NCI-H2107 (cell line): ENCODE results near the gene LRIT2.

Source experiments
- DNase-seq: peaks from one replicate; lab custom pipeline; 2025; lab: John Stamatoyannopoulos, UW

Gene LRIT2

GRCh38 chr10:84225427-84226173 is at the start of gene LRIT2:
LRIT2 (minus strand) TSS chr10:84225544; CDS start chr10:84225520, 24 bp downstream.
- no peak for DNase-seq

DNA sequence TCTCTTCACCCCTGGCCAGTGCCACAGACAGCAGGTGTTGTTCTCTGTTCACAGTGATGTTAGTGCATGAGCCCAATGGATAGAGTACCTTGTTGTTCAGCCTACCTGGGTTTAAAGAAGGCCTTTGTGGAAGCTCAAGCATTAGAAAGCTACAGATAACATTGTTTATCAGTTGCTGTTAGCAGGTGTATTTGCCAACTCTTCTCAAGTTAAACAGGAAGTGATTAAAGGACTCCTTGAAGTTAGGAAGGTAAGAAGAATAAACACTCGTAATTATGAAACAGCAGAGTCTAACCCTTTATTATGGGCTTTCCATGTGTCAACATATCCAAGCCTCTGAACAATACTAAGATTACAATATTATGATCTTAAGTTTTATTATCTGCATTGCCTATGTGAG is 45.4 kb upstream of the LRIT2 start:
- peak; percentile 3 for DNase-seq

- DNase-seq = no peak
These were observed 44.4 kb upstream of the LRIT2 start for GRCh38 chr10:84269773-84270172.

DNA sequence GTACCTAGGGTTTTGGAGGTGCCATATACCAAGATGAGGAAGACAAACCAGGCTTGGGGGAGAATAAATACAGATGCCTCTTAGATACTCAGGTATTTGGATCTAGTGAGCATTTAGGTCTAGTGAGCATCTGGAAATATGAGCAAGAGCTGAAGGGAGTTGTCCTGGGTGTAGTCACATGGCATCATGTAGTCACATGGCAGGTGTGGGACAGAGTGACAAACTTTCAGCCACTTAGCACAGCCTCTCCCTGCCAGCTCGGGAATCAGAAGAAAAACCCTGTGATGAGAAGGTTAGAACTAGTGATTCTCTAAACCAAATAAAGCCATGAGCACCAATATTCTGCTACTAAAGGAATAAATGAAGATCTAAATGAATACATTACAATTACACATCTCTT is 43.8 kb upstream of the LRIT2 start:
- no peak for DNase-seq

DNA sequence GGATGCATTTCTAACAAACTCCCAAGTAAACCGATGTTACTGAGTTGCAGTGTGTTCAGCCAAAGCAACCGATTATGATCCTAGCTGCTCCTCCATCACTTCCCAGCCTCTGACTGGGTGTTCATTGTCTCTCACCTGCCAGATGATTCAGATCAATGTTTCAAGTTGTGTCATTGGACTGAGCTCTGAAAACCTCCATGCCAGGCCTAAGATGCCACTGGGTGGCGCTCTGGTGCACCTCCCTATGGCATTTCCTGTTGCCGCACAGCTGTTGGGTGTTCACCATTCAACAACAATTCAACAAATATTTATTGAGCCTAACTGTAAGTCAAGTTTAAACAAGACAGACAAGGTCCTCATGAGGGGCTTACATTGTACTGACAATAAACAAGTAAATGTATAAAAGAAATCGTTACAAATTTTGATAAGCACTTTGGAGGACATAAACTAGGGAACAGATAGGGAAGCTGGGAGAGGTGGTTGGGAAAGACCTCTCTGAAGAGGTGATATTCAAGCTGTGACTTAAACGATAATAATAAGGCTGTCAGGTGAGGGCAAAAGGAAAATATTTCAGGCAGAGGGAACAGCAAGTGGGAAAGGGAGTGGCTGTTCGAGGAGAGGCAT is 42.3 kb upstream of the LRIT2 start:
- DNase-seq = peak; percentile 2

- peak; percentile 6 for DNase-seq
These were observed 40.1 kb upstream of the LRIT2 start for GRCh38 chr10:84265418-84265817.

DNA sequence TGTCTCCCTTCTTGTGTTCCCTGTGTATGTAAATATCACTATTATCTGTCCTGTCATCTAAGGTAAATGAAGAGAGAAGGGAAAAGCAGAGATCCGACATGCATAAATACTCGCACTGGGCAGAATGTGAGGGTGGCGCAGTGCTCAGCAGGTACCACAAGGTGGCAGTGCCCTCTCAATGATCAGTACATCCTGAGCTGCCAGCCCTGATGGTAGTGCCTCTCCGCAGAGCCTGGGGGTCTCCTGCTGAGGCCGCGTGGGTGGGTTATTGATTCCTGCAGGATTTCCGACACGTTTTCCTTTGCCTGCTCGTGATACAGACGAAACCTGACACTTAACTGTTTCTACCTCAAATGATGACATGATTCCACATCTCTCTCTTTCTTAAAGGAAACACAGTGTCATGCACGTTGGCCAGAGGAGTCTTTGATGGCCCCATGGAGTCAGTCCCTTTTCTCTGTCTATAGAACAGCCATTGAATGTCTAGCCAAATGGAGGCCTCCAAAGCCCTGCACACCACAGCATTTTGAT is 39.3 kb upstream of the LRIT2 start:
- DNase-seq = peak; percentile 49

- no peak for DNase-seq
These were observed 38.4 kb upstream of the LRIT2 start for GRCh38 chr10:84263716-84264115.

DNA sequence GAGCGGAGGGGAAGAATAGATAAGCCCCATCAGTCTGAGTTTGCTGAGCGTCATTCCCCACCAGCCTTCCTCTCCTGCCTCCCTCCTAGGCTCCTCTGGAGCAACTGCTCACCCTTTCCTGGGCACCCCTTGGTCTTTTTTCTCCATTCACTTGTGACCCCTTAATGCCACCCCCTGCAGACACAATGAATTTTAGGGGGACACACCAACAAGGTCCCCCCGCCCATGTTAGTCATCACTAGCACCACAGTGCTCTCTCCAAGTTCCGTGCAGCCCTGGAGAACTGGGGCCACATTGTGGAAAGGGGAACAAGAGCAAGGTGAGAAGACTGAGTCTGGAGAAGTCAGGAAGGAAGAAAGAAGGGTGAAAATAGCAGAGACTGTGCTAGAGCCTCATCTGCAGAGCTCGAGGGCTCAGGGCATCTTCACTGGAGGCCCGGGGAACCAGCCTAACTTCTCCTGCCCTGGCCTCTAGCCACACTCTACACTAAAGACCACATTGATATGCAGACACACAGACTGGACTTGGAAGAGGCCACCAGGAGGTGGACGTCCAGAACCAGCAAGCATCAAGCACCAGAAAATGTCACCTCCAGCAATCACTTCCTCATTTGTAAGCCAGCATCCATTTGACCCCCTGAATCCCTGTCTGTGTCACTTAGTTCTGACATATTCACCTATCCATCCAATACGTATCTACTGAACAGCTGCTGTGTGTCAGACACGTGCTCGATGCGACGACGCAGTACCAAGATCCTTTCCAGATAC is 37.0 kb upstream of the LRIT2 start:
- DNase-seq = no peak

GRCh38 chr10:84261236-84261915 is 36.0 kb upstream of the LRIT2 start:
- no peak for DNase-seq

GRCh38 chr10:84258034-84258695 is 32.8 kb upstream of the LRIT2 start:
- DNase-seq = no peak

DNA sequence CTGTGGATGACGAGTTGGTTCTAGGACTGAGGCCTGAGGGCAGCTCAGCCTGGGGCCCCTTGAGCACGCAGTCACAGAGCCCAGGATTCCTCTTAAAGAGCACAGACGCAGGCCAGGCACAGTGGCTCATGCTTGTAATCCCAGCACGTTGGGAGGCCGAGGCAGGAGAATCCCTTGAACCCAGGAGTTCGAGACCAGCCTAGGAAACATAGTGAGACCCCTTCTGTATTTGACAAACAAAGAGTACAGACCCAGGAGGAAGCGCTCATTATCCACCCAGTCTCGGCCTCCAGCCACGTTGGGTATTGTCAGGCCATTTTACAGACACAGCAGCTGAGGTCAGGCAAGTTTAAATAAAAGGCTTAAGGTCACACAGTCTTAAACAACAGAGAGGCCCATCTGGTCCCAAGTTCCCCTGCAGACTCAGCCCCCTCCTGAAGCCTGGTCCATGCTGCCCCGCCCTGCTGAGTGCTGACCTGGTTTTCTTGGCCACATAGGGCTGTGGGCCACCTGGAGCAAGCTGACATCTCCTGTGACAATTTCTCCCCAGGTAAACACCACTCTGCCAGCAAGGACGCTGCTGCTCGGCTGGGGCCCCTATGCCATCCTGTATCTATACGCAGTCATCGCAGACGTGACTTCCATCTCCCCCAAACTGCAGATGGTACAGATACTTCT is 32.1 kb upstream of the LRIT2 start:
- no peak for DNase-seq

DNA sequence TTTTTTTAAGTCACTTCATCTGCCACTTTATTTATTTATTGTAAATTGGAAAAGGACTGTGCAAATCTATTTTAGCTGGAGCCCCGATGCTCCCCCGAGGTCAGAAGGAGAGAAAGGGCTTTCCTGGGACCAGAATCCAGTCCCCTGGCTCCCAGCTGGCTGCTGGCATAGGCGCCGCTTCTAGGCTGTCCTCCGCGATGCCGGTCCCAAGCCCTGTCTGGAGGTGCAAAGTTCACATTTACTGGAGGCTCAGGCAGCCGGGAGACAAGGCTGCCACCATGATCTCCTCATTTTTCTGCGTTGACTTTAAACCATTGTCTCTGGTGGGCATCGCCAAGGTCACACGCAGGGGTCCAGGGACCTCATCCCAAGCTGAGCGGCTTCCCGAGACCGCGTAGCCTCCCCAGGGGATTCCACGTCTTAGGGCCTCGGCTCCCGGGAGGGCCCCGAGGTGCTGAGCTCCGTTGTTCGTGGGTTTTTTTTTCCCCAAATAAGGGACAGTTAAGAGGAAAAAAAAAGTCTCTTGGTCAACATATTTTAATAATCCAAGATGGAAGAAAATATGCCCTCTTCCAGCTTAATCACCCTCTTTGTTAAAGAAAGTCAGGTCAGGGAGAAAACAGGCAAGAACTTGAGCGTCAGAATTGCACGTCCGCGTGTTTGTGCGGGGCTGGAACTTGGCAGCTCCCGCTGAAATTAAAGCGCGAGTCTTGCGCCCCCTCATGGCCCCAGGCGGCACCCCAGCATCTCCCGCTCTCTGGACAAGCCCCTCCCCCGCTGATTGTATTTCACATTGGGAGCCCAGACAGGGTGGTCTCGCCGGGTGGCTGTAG is 31.4 kb upstream of the LRIT2 start:
- DNase-seq = no peak

DNA sequence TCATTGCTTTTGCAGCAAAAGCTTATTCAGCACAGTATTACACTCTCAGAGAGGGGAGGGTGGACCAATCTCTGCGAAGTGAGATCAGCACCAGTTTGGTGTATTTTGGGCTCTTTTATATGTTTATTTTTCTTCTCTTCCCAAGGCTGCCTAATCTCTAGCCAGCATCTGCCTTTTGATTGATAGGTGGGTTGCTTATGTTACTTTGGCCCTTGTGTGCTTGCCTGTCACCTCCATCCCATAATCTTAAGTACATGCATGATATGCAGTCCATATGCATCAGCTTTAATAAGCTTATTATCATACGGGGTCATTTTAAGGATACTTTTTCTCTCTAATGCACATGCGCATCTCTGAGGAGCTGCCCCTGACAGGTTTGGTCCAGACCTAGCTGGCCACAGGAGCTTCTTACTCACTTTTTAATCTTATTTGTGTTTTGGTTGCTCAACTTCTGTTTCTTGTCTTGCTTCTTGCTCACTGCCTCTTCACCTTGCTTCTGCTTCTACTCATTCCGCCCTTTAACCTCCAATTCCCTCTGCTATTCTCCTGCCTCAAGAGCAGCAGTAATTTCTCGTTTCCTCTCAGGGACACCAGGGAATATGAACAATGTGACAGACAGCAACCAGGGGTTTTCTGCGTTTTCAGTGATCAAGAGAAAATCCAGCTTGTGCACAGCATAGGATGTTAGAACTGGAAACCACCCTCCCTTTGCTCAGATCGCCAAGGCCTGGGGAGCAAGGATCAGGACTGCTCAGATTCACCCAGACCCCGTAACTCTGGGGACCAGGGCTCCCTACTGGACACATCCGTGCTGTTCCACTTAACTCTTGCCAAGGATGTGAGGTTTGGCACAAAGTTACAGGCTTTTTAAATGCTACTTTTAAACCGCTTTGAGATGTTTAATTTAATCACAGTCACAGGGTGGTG is 29.5 kb upstream of the LRIT2 start:
- DNase-seq = no peak

DNA sequence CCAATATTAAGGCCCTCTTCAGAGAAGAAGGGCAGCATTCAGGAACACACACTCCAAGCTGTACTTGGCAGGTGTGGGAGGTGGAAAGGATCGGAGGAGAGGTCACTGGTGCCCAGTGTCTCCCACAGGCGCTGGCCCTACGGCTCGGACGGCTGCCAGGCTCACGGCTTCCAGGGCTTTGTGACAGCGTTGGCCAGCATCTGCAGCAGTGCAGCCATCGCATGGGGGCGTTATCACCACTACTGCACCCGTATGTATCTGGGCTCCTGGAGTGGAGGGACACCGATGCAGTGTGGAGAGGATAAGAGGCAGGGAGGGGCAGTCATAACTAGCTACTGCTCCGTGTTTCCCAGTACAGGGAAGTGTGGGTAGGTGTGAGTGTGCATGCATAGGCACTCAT is 23.4 kb upstream of the LRIT2 start:
- no peak for DNase-seq

- DNase-seq = no peak
These were observed 22.2 kb upstream of the LRIT2 start for GRCh38 chr10:84247496-84247895.

GRCh38 chr10:84244651-84245270 is 19.4 kb upstream of the LRIT2 start, which contains the start of gene RGR:
RGR (plus strand) TSS chr10:84245053; CDS start chr10:84245091, 38 bp downstream.
- DNase-seq = no peak

DNA sequence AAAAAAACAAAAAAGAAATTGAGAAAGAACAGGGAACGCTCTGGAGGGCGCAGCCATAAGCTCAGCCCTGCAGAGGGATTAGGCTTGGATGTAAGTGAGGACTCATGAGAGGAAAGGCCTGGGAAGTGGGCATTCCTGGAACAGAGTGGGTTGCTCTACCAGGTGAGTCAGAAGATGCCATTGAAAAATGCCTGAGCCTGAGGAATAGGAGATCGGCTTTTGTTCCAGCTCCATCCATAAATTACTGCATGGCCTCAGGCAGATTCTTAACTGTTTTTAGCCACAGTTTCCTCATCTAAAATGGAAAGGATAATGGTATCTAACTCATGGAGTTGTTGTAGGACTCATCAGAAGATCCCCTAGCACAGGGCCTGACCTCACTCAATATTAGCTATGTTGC is 18.4 kb upstream of the LRIT2 start:
- no peak for DNase-seq
